GM12874 (cell line): ENCODE results near the gene OR52E8.

Experiments
- TF ChIP-seq, protein P1 (sequence below): IDR thresholded peaks from 2 replicates; pipeline ENCODE4 v1.5.1; 2011; ENCODE audit warnings: low read depth, mild to moderate bottlenecking, control low read depth, low read length, moderate library complexity; ENCODE audit not compliant: insufficient read depth

The OR52E8 gene

DNA sequence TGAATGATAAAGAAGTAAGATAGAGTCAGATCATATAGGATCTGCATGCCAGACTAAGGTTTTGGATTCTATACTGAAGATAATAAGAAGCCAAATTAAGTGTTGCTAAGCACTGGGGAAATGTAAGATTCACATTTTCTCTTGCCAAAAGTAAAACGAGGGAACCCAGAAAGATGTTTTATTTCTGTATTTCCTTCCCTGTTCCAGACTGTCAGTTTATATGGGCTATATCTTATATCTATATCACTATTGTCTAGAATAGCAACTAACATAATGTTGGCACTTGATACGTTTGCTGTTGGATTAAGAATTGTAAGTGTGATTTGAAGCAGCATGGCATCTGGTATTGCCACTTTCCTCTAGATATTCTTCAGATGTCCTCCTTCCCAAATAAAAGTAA, 24.0 kb downstream of the OR52E8 start:
- TF ChIP-seq, protein P1, sequence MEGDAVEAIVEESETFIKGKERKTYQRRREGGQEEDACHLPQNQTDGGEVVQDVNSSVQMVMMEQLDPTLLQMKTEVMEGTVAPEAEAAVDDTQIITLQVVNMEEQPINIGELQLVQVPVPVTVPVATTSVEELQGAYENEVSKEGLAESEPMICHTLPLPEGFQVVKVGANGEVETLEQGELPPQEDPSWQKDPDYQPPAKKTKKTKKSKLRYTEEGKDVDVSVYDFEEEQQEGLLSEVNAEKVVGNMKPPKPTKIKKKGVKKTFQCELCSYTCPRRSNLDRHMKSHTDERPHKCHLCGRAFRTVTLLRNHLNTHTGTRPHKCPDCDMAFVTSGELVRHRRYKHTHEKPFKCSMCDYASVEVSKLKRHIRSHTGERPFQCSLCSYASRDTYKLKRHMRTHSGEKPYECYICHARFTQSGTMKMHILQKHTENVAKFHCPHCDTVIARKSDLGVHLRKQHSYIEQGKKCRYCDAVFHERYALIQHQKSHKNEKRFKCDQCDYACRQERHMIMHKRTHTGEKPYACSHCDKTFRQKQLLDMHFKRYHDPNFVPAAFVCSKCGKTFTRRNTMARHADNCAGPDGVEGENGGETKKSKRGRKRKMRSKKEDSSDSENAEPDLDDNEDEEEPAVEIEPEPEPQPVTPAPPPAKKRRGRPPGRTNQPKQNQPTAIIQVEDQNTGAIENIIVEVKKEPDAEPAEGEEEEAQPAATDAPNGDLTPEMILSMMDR: no peak

DNA sequence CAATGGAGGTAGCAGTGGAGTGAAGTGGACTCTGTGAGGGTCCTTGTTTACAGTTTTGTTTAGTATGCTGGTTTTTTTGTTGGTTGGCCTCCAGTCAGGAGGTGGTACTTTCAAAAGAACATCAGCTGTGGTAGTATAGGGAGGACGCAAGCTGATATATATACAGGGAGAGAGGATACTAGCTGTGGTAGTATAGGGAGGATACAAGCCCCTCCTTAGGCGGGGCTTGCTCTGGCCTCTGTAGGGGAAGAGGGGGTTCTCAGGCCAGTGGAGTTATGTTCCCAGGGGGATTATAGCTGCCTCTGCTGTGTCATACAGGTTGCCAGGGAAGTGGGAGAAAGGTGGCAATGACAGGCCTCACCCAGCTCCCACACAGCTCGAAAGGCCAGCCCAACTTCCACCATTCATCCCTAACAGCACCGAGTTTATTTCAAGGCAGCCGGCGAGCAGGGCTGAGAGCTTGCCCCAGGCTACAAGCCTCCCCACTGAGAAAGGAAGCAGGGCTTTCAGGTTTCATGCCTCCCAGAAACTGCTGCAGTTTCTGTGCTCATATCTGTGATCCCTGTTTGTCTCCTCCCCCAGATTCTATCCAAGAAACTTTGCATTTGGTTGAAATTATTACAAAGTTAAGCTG, 26.2 kb downstream of the OR52E8 start:
- TF ChIP-seq, protein P1: no peak

DNA sequence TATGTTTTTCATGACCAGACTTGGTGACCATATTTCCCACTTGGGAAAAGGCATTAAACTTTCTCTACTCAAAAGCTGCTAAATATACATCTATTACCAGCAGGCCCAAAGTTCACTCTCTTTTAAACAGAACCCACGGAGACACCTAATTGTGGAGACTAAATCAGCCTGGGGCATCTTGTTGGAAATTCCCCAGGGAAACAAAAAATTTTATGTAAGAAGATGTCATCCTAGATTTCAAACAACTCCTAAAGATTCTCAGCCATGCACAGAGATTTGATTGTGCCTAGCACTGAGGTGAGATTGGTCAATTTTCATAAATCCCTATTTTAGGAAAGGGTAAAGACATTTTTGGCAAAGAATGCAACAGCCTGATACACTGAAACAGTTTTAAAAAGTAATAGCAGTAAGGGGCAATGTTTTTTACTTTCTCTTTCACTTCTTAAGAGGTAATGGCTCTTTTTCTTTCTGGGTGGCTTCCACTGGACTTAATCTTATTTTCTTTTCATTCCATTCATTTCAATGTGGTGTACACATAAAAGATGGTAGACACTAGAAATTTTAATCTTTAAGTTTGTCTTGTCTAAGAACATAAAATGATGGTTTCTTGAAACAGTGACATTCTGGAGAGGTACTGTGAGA, 39.1 kb downstream of the OR52E8 start:
- TF ChIP-seq, protein P1: no peak

DNA sequence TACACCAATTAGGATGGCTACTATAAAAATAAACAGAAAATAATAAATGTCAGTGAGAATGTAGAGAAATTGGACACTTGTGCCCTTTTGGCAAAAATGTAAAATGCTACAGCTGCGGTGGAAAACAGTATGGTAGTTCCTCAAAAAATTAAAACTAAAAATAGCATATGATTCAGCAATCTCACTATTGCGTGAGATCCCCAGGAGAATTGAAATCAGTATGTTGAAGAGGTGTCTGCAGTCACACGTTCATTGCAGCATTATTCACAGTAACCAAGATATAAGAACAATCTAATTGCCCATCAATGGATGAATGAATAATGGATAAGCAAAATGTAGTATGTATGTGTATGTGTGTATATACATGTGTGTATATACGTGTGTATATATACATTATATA, 42.0 kb downstream of the OR52E8 start:
- TF ChIP-seq, protein P1: no peak

DNA sequence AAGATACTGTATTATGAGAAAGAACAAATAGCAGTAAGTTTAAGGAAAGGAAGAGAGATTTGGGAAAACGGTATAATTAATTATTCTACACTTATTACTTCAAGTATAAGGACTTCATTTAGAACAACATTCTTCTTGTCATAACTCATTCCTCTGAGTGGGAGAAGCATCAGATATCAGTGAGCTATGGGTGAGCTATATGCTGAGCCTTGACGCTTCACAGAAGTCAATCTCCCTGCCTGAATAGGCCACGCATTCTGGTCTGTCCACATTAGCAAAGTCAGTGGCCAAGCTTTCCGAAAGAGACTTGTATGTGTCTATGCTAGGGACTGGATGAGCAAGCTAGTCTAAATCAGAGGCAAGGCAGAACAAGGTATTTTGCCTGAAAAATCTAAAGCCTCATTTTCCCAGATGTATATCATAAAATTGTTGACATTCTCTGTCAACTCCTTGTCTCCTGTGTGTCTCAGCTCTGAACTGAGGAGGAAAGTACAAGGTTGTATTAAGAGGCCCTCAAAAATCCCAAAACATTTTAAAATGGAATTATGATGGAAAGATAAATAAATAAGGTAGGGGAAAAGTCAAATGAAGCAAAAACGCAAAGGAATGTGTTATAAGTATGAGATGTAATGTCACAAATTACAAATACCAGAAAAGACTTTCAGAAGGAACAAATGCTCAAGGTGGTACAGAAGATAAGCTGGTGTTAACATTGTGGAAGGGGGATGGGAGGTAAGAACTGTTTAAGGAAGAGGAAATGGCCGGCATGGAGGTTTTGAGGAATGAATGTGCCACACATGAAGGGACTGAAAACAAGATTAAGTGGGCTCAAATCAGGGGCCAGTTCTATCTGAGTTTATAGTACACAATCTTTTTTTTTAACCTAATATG, 47.3 kb downstream of the OR52E8 start:
- TF ChIP-seq, protein P1: no peak

DNA sequence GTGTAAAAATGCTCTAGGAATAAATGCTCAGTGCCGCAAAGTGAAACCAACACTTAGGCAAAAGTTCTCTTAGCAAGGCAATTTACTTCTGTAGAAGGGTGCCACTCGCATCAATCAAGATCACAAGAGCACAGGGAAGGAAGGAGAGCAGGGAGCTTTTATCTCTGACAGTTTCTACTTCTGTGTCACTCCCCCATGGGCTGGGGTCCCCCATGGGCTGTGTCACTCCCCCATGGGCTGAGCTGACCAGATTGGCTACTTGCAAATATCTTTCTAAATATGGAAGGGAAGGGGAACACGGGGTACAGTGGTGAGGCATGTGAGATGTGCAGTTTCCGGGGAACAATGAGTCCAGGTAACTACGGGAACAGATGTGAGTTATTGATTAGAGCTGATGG, 48.4 kb downstream of the OR52E8 start:
- TF ChIP-seq, protein P1: no peak

DNA sequence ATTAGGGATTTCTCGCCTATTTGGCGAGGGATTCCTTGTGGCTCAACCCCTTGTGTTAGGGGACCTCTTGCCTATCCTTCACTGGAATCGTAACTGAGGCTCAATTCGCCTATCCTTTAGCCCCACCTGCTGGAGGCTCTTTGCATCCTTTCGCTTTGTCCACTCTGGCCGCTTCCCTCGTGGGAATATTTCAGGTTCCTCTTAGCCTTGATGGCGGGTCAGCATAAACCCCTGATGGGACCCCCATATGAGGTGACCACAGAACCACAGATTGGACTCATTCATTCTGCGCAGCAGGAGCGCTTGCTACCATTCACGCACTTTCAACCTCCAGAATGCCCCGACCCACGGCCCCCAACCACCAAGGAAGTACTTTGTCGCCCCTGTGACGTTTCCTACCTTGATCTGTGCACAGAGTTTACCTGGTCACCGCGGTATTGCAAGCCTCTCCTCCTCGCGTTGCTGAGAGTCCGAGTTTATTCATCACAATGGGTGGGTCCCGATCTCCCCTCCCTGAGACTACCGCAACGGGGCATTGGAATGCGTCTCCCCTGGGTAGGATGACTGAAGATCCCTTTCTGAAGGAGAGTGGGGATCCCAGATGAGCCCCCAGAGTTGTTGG, 48.9 kb downstream of the OR52E8 start, which contains the start of gene OR52N2:
OR52N2 (plus strand) TSS at position 425 of the 622 bp plus-strand sequence. CDS start 11,412 bp downstream, outside the sequence.
- TF ChIP-seq, protein P1: peak; percentile 77
